Right lobe of liver (tissue), 6 donors: Measurements from ENCODE around the gene BCR. TPM values are rescaled to one million over a fixed set of nuclear protein-coding genes. Genes with fewer than 3 reads are reported as not detected.

Source experiments
- ATAC-seq, 4 donors: fragments of 200-7000 bp; cut with Tn5 transposase; one replicate each; pipeline ENCODE4 v1.9.1; 2020; ENCODE audit warnings: mild to moderate bottlenecking in 4 of 4, moderate library complexity in 4 of 4
- DNase-seq, 3 donors: peaks; one replicate each; pipeline ENCODE4 v3.0.0-alpha.2; 2020
- H3K27ac ChIP-seq, 3 donors: fragments of 200-600 bp; one replicate each; pipeline ENCODE4 v1.8.0; 2022
- H3K27me3 ChIP-seq, 2 donors: fragments of 200-600 bp; one replicate each; pipeline ENCODE4 v1.8.0; 2022
- H3K36me3 ChIP-seq, 4 donors: fragments of 200-600 bp; sonication (generic) in 1 of 4; one replicate each; pipeline versions ENCODE4 v1.5.1 to v1.8.0; 2017 to 2022; ENCODE audit warnings: control low read depth in 1 of 4
- H3K4me1 ChIP-seq, 4 donors: fragments of 200-600 bp; sonication (generic) in 1 of 4; one replicate each; pipeline versions ENCODE4 v1.5.1 to v1.8.0; 2017 to 2022; ENCODE audit warnings: control low read depth in 1 of 4
- H3K4me3 ChIP-seq, 3 donors: fragments of 200-600 bp; one replicate each; pipeline ENCODE4 v1.8.0; 2022
- H3K9me3 ChIP-seq, 4 donors: fragments of 200-600 bp; sonication (generic) in 1 of 4; one replicate each; pipeline versions ENCODE4 v1.5.1 to v1.8.0; 2017 to 2022; ENCODE audit warnings: control low read depth in 1 of 4
- POLR2A ChIP-seq: fragments of 450-650 bp; IDR thresholded peaks from one replicate; pipeline ENCODE4 v1.6.1; 2017; ENCODE audit warnings: antibody characterized with exemption, mild to moderate bottlenecking
- WGBS: methylation state at CpG from one replicate; pipeline ENCODE4 v1.1.6; 2018; ENCODE audit warnings: low coverage, low lambda C conversion rate; ENCODE audit not compliant: insufficient coverage; ENCODE audit errors: missing lambda C conversion rate; 5-methylcytosine and 5-hydroxymethylcytosine counted together
- intact Hi-C, 2 donors: fragments of 100-400 bp; cut with DNase I; formaldehyde crosslinking; loops; one replicate each; pipeline versions ENCODE4 v1.11.2 to v1.14.1; 2022
- total RNA-seq, 6 experiments: library from RNA; depleted of rRNA in 2 of 6; stranded (reverse); fragments of >200 nt in 2 of 6; fragmentation: NEBNext Ultra II Directional in 3 of 6; extraction: Animal tissue kit (Norgen Biotek cat#: 25700) in 3 of 6; gene quantifications; one replicate each; pipeline versions ENCODE4 v1.1.0 to v1.2.4, GENCODE V29; 2016 to 2023
- TF ChIP-seq, protein P1 (sequence below), 4 donors: fragments of 200-600 bp in 3 of 4; fragments of 450-650 bp in 1 of 4; IDR thresholded peaks; one replicate each; pipeline versions ENCODE4 v1.5.1 to v1.8.0; 2016 to 2022; ENCODE audit warnings: antibody characterized with exemption in 4 of 4, mild to moderate bottlenecking in 2 of 4
- donor health status: DM: no; HTN: yes; CAD: no.
- donor health status: DM: no; HTN: no; CAD: no.
- donor health status: DM: no; HTN: no; CAD: no.
- donor health status: DM: no; HTN: yes; CAD: no.
- donor health status: DM: no; HTN: yes; CAD: no.

BCR gene
- total RNA-seq, 6 experiments from 2014 or later, result 22.7 to 28.8 (median 24.3) TPM

DNA sequence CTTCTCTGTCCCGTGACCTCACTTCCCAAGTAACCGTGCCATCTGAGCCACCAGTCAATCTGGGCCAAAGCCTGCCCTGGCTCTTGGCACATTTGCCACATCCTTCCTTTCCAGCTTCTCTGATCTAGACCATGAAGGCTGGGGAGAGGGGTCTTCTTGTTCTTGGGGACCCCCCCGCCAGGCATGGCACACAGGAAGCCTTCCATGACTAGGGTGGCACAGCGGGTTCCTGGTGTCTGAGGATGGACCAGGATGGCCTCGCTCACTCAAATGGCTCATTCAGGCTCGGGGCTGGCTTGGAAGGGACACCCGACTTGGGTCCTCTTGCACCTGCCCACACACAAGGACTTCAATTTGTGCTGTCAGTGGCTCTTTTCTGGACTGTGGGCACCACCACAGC is 121.3 kb downstream of the BCR start:
- H3K9me3 ChIP-seq, result no peaks in the 10 kb centered on the region

DNA sequence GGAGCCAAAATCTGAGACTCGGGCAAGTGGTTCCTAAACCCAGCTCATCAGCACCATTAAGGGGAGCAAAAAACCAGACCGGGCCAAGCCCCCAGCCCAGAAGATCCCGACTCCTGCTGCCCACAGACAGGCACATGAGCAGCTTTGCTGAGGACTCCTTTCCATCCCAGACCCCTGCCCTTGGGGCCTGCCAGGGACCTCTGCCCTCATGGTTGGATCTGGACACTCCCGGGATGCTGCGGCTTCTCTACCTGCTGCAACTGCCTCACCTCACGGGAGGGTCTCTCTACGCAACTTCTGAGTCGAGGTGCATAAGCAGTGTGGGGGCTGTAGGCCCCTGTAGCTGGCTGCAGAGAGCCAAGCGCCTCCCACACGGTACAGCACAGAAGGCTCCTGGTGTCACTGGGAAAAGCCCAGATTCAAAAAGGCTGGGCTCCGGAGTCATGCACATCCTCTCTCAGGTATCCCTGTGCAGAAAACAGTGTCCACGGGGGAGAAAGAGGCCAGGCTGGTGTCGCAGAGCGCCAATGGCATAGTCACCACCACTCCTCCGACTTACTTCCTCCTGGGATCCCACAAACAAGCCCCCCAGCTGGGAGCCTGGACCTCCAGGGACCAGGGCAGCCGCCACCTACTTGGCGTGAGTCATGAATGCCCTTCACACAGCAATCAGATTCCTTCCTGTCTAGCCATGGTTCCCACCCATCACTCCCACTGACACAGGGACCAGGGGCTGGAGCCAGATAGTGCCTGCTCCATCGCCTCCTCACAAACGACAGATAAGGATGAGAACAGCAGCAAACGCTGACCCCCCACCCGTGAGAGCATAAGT is 122.1 kb downstream of the BCR start:
- Histone ChIP-seq H3K4me1 (no peaks in the 10 kb centered on the region), H3K36me3 (peaks cover 0 to 8% (median 0%) of the 10 kb centered on the region in 4 donors), H3K9me3 (no peaks in the 10 kb centered on the region), H3K4me3 (no peak overlapping the region), H3K27ac (no peak overlapping the region), H3K27me3 (no peaks in the 10 kb centered on the region)
- TF ChIP-seq POLR2A, result no peak
- TF ChIP-seq, protein P1, sequence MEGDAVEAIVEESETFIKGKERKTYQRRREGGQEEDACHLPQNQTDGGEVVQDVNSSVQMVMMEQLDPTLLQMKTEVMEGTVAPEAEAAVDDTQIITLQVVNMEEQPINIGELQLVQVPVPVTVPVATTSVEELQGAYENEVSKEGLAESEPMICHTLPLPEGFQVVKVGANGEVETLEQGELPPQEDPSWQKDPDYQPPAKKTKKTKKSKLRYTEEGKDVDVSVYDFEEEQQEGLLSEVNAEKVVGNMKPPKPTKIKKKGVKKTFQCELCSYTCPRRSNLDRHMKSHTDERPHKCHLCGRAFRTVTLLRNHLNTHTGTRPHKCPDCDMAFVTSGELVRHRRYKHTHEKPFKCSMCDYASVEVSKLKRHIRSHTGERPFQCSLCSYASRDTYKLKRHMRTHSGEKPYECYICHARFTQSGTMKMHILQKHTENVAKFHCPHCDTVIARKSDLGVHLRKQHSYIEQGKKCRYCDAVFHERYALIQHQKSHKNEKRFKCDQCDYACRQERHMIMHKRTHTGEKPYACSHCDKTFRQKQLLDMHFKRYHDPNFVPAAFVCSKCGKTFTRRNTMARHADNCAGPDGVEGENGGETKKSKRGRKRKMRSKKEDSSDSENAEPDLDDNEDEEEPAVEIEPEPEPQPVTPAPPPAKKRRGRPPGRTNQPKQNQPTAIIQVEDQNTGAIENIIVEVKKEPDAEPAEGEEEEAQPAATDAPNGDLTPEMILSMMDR (IDR thresholded peaks at IDR 0.05), result no peak
- WGBS, result 67% methylated on average over 6 of the region's 21 CpGs
- DNase-seq (peak in 2 of 3 donors; percentile 7 to 39), ATAC-seq (no peak)
- intact Hi-C loops, result no loop called here

More for the DNA sequence above, 121.3 kb downstream of the BCR start:
- DNase-seq (peak in 2 of 3 donors; percentile 14 to 23), ATAC-seq (no peak)
- intact Hi-C loops, result no loop called here
- Histone ChIP-seq H3K36me3 (peaks cover 0 to 11% (median 1%) of the 10 kb centered on the region in 4 donors), H3K4me3 (no peak overlapping the region), H3K27me3 (no peaks in the 10 kb centered on the region), H3K4me1 (no peaks in the 10 kb centered on the region), H3K27ac (no peak overlapping the region)
- TF ChIP-seq POLR2A, result no peak
- TF ChIP-seq, protein P1 (IDR thresholded peaks at IDR 0.05), result no peak
- 92% methylated on average over 2 of the region's 7 CpGs for WGBS

DNA sequence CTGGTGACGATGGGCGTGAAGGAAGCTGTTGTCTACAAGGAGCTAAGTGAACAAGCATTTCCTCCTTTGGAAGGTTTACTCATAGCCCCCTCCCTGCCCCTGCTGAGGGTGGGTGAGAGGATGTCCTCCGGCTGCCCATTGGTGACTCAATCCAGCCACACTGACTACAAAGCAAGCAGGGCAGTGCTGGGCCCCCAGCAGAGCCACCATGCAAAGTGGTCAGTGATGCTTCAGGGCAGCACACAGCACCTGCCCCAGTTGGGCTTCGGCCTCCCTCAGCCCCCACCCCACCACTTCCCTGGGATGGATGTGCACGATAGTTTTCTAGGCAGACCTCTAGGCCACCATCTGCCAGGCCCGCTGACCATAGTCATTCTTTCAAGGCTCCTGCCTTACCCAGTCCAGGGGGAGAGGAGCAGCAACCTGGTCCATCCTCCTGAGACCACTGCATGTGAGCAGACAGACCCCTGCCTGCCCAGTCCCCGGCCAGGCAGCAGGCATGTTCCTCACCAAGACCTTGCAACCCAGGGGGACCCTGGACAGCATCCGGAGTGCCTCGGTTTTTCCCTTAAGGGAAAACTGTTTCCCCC is 125.1 kb downstream of the BCR start:
- TF ChIP-seq, protein P1 (IDR thresholded peaks at IDR 0.05), result no peak
- TF ChIP-seq POLR2A, result no peak
- WGBS, result 74% methylated on average over 7 of the region's 9 CpGs
- Histone ChIP-seq H3K27me3 (no peaks in the 10 kb centered on the region), H3K4me3 (no peak overlapping the region), H3K36me3 (peaks cover 0 to under 1% (median 0%) of the 10 kb centered on the region in 4 donors), H3K4me1 (no peaks in the 10 kb centered on the region), H3K27ac (peak overlapping the region in 2 of 3 donors; percentile 13 to 64), H3K9me3 (no peaks in the 10 kb centered on the region)
- DNase-seq (peak in 1 of 3 donors; percentile 44), ATAC-seq (peak; percentile 23 to 52 (median 30))
- intact Hi-C loops, result no loop called here

GRCh38 chr22:23305922-23306374 is 125.6 kb downstream of the BCR start:
- Histone ChIP-seq H3K9me3 (no peaks in the 10 kb centered on the region), H3K27ac (peak overlapping the region in 2 of 3 donors; percentile 13 to 44), H3K4me1 (no peaks in the 10 kb centered on the region), H3K27me3 (no peaks in the 10 kb centered on the region), H3K4me3 (no peak overlapping the region), H3K36me3 (no peaks in the 10 kb centered on the region)
- TF ChIP-seq, protein P1 (IDR thresholded peaks at IDR 0.05), result no peak
- no peak for TF ChIP-seq POLR2A
- WGBS, result 78% methylated on average over 7 of the region's 11 CpGs
- peak; percentile 66 to 73 (median 69) for ATAC-seq
- DNase-seq, result no peak
- intact Hi-C loops, result no loop called here
